ENCODE measurements around the gene MINDY4B.
"Not testable (repeated sequence)": the region's sequence is repeated elsewhere in the genome, so short reads cannot be mapped to it uniquely, and the experiment has no call there.

The MINDY4B gene

DNA sequence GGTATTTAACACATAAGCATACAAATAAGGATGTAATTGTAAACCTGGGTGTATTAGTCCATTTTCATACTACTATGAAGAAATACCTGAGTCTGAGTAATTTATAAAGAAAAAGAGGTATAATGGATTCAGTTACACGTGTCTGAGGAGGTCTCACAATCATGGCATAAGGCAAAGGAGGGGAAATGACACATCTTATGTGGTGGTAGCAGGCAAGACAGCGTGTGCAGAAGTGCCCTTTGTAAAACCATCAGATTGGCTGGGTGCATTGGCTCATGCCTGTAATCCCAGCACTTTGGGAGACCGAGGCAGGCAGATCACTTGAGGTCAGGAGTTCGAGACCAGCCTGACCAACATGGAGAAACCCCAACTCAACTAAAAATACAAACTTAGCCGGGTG lies 41.3 kb downstream of the MINDY4B start:
- not testable (repeated sequence) for H3K4me3 ChIP-seq (ENCODE audit: insufficient read depth, low read depth, low read length); H3K27ac ChIP-seq (ENCODE audit: insufficient read depth, low read depth, low read length, poor library complexity, severe bottlenecking); H3K4me1 ChIP-seq (ENCODE audit: control insufficient read depth, insufficient read depth, low read length); H3K36me3 ChIP-seq (ENCODE audit: control insufficient read depth, insufficient read depth, low read length); H3K27me3 ChIP-seq (ENCODE audit: control insufficient read depth, insufficient read depth, low read length, poor library complexity, severe bottlenecking); H3K9me3 ChIP-seq (ENCODE audit: control insufficient read depth, low read length)
- 88 to 91% methylated on average over 5 of the region's 5 CpGs for WGBS, 2 experiments

- H3K4me1 ChIP-seq (ENCODE audit: control insufficient read depth, insufficient read depth, low read length): no peaks in the 10 kb centered on the region
- no peaks in the 10 kb centered on the region for H3K36me3 ChIP-seq (ENCODE audit: control insufficient read depth, insufficient read depth, low read length)
- no peak overlapping the region for H3K27ac ChIP-seq (ENCODE audit: insufficient read depth, low read depth, low read length, poor library complexity, severe bottlenecking)
- H3K27me3 ChIP-seq (ENCODE audit: control insufficient read depth, insufficient read depth, low read length, poor library complexity, severe bottlenecking): no peaks in the 10 kb centered on the region
- 88 to 96% methylated on average over 2 of the region's 2 CpGs for WGBS, 2 experiments
- H3K4me3 ChIP-seq (ENCODE audit: insufficient read depth, low read depth, low read length): no peak overlapping the region
- H3K9me3 ChIP-seq (ENCODE audit: control insufficient read depth, low read length): no peaks in the 10 kb centered on the region
Measured at GRCh38 chr3:150861851-150862250, 43.4 kb downstream of the MINDY4B start.

GRCh38 chr3:150857936-150858335 lies 47.3 kb downstream of the MINDY4B start:
- H3K9me3 ChIP-seq (ENCODE audit: control insufficient read depth, low read length); H3K4me1 ChIP-seq (ENCODE audit: control insufficient read depth, insufficient read depth, low read length); H3K27ac ChIP-seq (ENCODE audit: insufficient read depth, low read depth, low read length, poor library complexity, severe bottlenecking); H3K4me3 ChIP-seq (ENCODE audit: insufficient read depth, low read depth, low read length); H3K27me3 ChIP-seq (ENCODE audit: control insufficient read depth, insufficient read depth, low read length, poor library complexity, severe bottlenecking); H3K36me3 ChIP-seq (ENCODE audit: control insufficient read depth, insufficient read depth, low read length): not testable (repeated sequence)
- 96 to 97% methylated on average over 8 of the region's 8 CpGs for WGBS, 2 experiments

- H3K27me3 ChIP-seq (ENCODE audit: control insufficient read depth, insufficient read depth, low read length, poor library complexity, severe bottlenecking): no peaks in the 10 kb centered on the region
- H3K4me1 ChIP-seq (ENCODE audit: control insufficient read depth, insufficient read depth, low read length): no peaks in the 10 kb centered on the region
- no peaks in the 10 kb centered on the region for H3K36me3 ChIP-seq (ENCODE audit: control insufficient read depth, insufficient read depth, low read length)
- no peak overlapping the region for H3K4me3 ChIP-seq (ENCODE audit: insufficient read depth, low read depth, low read length)
- H3K9me3 ChIP-seq (ENCODE audit: control insufficient read depth, low read length): no peaks in the 10 kb centered on the region
- WGBS, 2 experiments: 82 to 84% methylated on average over 3 of the region's 3 CpGs
- no peak overlapping the region for H3K27ac ChIP-seq (ENCODE audit: insufficient read depth, low read depth, low read length, poor library complexity, severe bottlenecking)
Measured at GRCh38 chr3:150850191-150850590, 55.0 kb downstream of the MINDY4B start.

- no peaks in the 10 kb centered on the region for H3K36me3 ChIP-seq (ENCODE audit: control insufficient read depth, insufficient read depth, low read length)
- no peaks in the 10 kb centered on the region for H3K27me3 ChIP-seq (ENCODE audit: control insufficient read depth, insufficient read depth, low read length, poor library complexity, severe bottlenecking)
- H3K27ac ChIP-seq (ENCODE audit: insufficient read depth, low read depth, low read length, poor library complexity, severe bottlenecking): no peak overlapping the region
- no peak overlapping the region for H3K4me3 ChIP-seq (ENCODE audit: insufficient read depth, low read depth, low read length)
- H3K4me1 ChIP-seq (ENCODE audit: control insufficient read depth, insufficient read depth, low read length): no peaks in the 10 kb centered on the region
- no peaks in the 10 kb centered on the region for H3K9me3 ChIP-seq (ENCODE audit: control insufficient read depth, low read length)
- WGBS, 2 experiments: no CpG with 5 or more reads among the region's 1 CpG
Measured at GRCh38 chr3:150848864-150849263, 56.4 kb downstream of the MINDY4B start.

- Histone ChIP-seq H3K9me3 (ENCODE audit: control insufficient read depth, low read length) (no peaks in the 10 kb centered on the region), H3K36me3 (ENCODE audit: control insufficient read depth, insufficient read depth, low read length) (no peaks in the 10 kb centered on the region), H3K4me1 (ENCODE audit: control insufficient read depth, insufficient read depth, low read length) (no peaks in the 10 kb centered on the region), H3K4me3 (ENCODE audit: insufficient read depth, low read depth, low read length) (no peak overlapping the region), H3K27me3 (ENCODE audit: control insufficient read depth, insufficient read depth, low read length, poor library complexity, severe bottlenecking) (no peaks in the 10 kb centered on the region), H3K27ac (ENCODE audit: insufficient read depth, low read depth, low read length, poor library complexity, severe bottlenecking) (no peak overlapping the region)
- WGBS, 2 experiments: 92% methylated on average over 1 of the region's 1 CpG; no CpG with 5 or more reads in 1 of the 2 experiments
Measured at GRCh38 chr3:150847433-150847832, 57.8 kb downstream of the MINDY4B start.

- Histone ChIP-seq H3K9me3 (ENCODE audit: control insufficient read depth, low read length) (no peaks in the 10 kb centered on the region), H3K27me3 (ENCODE audit: control insufficient read depth, insufficient read depth, low read length, poor library complexity, severe bottlenecking) (peaks cover 4% of the 10 kb centered on the region), H3K27ac (ENCODE audit: insufficient read depth, low read depth, low read length, poor library complexity, severe bottlenecking) (no peak overlapping the region), H3K4me1 (ENCODE audit: control insufficient read depth, insufficient read depth, low read length) (no peaks in the 10 kb centered on the region), H3K36me3 (ENCODE audit: control insufficient read depth, insufficient read depth, low read length) (no peaks in the 10 kb centered on the region), H3K4me3 (ENCODE audit: insufficient read depth, low read depth, low read length) (no peak overlapping the region)
- 81 to 97% methylated on average over 3 of the region's 3 CpGs for WGBS, 2 experiments
Measured at GRCh38 chr3:150844484-150844883, 60.8 kb downstream of the MINDY4B start.

DNA sequence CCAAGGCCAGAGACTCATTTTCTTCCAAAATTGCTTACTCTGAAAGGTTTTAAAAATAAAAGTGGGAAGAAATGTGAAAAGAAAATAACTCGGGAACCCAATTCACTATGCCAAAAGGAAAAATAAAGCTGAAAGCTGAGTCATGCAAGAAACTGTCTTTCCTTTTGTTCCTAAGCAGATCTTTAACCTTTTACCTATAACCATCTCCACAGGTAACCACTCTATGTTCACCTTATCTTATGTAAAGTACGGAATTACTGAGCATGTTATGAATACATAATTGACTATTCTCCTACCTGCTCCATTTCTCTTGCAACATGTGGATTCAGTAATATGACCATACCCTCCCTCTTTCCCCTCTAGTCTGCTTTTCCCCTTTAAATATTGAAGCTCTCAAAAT lies 62.0 kb downstream of the MINDY4B start:
- Histone ChIP-seq H3K27me3 (ENCODE audit: control insufficient read depth, insufficient read depth, low read length, poor library complexity, severe bottlenecking) (peaks cover 4% of the 10 kb centered on the region), H3K36me3 (ENCODE audit: control insufficient read depth, insufficient read depth, low read length) (no peaks in the 10 kb centered on the region), H3K27ac (ENCODE audit: insufficient read depth, low read depth, low read length, poor library complexity, severe bottlenecking) (no peak overlapping the region), H3K9me3 (ENCODE audit: control insufficient read depth, low read length) (no peaks in the 10 kb centered on the region), H3K4me3 (ENCODE audit: insufficient read depth, low read depth, low read length) (no peak overlapping the region), H3K4me1 (ENCODE audit: control insufficient read depth, insufficient read depth, low read length) (no peaks in the 10 kb centered on the region)
- WGBS, 2 experiments: 74 to 82% methylated on average over 2 of the region's 2 CpGs

- Histone ChIP-seq H3K9me3 (ENCODE audit: control insufficient read depth, low read length) (no peaks in the 10 kb centered on the region), H3K27ac (ENCODE audit: insufficient read depth, low read depth, low read length, poor library complexity, severe bottlenecking) (no peak overlapping the region), H3K36me3 (ENCODE audit: control insufficient read depth, insufficient read depth, low read length) (no peaks in the 10 kb centered on the region), H3K4me1 (ENCODE audit: control insufficient read depth, insufficient read depth, low read length) (no peaks in the 10 kb centered on the region), H3K4me3 (ENCODE audit: insufficient read depth, low read depth, low read length) (no peak overlapping the region), H3K27me3 (ENCODE audit: control insufficient read depth, insufficient read depth, low read length, poor library complexity, severe bottlenecking) (peaks cover 4% of the 10 kb centered on the region)
- 91 to 95% methylated on average over 4 of the region's 4 CpGs for WGBS, 2 experiments
Measured at GRCh38 chr3:150840802-150841515, 64.3 kb downstream of the MINDY4B start.

GRCh38 chr3:150830745-150831144 lies 74.5 kb downstream of the MINDY4B start:
- H3K4me1 ChIP-seq (ENCODE audit: control insufficient read depth, insufficient read depth, low read length): no peaks in the 10 kb centered on the region
- no peaks in the 10 kb centered on the region for H3K36me3 ChIP-seq (ENCODE audit: control insufficient read depth, insufficient read depth, low read length)
- no peak overlapping the region for H3K4me3 ChIP-seq (ENCODE audit: insufficient read depth, low read depth, low read length)
- WGBS, 2 experiments: 92 to 93% methylated on average over 7 of the region's 7 CpGs
- no peaks in the 10 kb centered on the region for H3K9me3 ChIP-seq (ENCODE audit: control insufficient read depth, low read length)
- H3K27me3 ChIP-seq (ENCODE audit: control insufficient read depth, insufficient read depth, low read length, poor library complexity, severe bottlenecking): no peaks in the 10 kb centered on the region
- no peak overlapping the region for H3K27ac ChIP-seq (ENCODE audit: insufficient read depth, low read depth, low read length, poor library complexity, severe bottlenecking)
